KG1 (cell line): ENCODE data around the gene EPN2.

Experiments
- DNase-seq: peaks from one replicate; lab custom pipeline; 2025; lab: John Stamatoyannopoulos, UW

The EPN2 gene

DNA sequence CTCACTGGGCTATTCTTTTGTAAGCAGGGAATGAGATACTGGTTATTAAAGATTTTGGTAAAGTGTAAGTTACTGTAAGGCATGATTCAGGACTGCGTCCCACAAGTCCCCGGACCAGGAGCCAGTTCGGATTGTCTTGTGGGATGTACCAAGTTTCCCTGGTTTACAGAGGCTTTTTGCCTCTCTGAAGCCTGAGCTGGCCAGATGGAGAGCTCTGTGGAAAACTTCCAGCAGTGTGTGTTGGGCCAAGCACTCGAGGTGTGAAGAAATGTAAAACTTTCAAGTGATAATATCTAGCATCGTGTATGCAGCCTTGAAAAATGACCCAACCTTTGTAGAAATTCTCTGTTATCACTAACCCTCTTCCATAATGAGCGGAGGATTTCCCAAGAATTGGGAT is 2.4 kb downstream of the EPN2 start:
- DNase-seq: no peak

DNA sequence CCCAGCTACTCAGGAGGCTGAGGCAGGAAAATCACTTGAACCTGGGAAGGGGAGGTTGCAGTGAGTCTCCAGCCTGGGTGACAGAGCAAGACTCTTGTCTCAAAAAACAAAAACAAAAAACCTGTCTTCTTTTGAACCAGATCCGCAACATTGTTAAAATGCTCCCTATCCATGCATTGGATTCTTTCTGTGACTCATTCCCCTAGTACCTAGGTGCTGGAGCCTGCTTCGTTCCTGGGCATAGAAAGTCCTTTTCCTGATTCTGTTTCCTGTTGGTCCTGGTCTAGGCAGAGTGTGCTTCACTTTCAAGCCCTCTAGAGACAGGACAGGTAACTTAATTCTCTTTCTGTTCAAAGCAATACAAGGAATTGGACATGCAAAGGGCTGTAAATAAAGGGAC is 5.2 kb downstream of the EPN2 start:
- no peak for DNase-seq

GRCh38 chr17:19242926-19243325 is 5.8 kb downstream of the EPN2 start:
- no peak for DNase-seq

DNA sequence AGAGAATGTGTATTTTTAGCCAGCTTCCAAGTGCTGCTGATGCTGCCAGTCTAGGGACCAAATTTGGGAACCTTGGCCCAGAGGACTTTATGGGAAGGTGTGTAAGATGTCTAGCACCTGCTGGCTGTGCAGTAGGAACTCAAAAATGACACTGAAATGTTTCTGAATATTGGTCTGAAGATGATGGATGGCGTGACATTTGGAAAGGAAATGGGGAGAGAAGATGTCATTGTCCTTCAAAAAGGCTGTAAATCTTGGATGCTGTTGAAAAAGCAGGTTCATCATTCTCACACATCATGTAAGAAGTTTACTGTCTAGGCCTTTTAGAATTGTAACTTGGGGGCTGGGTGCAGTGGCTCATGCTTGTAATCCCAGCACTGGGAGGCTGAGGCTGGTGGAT is 6.7 kb downstream of the EPN2 start:
- no peak for DNase-seq

GRCh38 chr17:19244357-19244756 is 7.2 kb downstream of the EPN2 start:
- no peak for DNase-seq

DNA sequence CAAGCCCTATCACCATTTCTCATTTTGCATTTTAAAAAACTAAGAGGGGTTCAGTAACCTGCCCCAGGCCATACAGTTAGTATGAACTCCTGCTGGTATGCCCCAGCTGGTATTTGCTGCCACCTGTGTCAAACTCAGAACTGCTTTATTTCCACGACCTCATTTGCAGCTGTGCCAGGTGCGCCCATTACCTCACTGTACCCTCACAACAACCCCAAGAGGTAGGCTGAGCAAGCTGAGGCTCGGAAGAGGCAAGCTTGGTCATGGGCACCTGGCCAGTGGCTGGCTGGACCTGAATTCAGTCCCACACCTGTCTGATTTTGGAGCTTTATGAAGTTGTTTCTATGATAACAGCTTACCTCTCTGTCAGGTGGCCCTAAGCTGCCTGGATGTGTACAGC is 7.6 kb downstream of the EPN2 start:
- no peak for DNase-seq

- no peak for DNase-seq
These were observed 10.3 kb downstream of the EPN2 start for GRCh38 chr17:19247473-19247872.

DNA sequence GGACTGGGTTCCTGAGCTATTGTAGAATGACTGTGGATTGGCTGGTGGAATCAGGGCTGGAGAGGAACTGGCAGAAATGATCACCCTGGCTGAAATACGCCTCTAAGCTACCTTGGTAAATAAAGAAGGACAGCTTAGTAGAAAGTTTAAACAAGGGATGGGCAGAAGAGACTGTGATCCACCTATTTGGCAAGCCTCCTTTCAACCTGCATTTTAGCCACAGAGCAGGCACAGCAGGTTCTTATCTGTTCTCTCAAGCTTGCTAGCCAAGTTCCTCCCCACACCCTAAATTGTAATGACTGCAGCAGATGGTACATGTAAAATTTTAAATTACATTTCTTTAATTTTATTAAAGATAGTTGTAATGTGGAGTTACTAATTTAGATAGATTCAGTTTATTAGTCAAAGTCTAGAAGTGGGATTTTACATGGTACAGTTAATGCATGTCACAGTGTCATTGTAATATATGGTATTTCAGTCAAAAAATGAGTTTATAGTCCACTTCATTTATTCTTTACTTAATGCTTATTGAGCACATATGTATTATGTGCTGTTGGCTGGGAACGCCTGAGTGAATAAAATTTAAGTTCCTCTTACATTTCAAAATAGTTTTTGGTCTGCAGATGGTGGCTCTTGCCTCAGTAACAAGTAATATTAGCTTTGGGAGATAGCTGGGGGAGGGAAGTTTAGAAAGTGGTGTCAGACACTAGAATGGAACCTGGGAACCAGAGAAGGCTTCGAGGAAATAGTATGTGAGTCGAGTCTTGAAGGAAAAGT is 11.2 kb downstream of the EPN2 start:
- no peak for DNase-seq

DNA sequence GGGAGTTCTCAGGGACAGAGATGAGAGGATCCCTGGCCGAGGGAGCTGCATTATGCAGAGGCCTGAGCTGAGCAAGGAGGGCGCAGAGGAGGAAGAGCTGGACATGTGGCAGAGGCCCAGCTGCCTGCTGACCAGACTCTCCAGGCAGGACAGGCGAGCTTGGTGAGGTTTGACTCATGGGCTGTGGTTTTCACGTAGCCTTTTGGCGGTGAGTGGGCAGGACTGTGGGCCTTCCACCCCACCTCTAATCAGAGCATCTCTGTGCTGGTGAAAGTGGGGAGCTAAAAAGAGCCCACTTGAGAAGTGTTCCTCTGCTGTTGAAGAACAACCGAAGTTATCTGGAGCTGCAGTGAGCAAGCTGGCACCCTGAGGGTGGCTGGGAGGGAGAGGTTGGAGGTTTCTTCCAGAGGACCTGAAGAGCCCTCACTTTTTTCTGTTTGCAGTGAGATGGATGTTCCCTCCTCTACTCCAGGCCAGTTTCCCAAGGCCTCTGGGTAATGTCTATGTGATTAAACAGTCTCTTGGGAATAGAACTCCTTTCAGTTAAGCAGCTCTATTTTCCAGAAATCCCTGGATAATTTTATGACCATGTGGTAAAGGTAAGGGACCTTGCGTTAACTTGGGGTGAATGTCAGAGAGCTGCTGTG is 11.9 kb downstream of the EPN2 start:
- no peak for DNase-seq

DNA sequence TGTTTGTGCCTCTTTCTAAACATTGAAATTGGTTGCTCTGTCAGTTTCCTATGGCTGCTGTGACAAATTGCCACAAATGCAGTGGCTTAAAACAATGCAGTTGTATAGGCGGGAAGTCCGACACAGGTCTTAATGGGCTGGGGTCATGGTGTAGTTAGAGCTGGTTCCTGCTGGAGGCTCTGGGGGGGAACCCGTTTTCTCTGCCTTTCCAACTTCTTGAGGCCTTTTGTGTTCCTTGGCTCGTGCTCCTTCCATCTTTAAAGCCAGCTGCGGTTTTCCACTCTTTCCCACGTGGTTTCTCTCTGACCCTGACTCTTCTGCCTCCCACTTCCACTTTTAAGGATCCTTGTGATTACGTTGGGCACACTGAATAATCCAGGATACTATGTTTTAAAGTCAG is 12.5 kb downstream of the EPN2 start:
- no peak for DNase-seq

- DNase-seq: no peak
These were observed 13.4 kb downstream of the EPN2 start for GRCh38 chr17:19250421-19251173.

DNA sequence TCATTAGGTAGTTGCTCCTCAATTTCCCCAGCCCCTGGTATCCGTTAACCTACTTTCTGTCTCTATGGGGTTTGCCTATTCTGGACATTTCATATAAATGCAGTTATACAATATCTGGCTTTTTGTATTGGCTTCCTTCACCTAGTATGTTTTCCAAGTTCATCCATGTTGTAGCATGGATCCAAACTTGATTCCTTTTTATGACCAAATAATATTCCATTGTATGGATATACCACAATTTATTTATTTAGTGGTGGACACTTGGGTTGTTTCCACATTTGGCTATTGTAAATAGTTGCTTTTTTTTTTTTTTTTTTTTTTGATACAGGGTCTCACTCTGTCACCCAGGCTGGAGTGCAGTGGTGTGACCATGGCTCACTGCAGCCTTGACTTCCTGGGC is 15.9 kb downstream of the EPN2 start:
- DNase-seq: no peak

- DNase-seq: no peak
These were observed 17.5 kb downstream of the EPN2 start for GRCh38 chr17:19254651-19255050.

DNA sequence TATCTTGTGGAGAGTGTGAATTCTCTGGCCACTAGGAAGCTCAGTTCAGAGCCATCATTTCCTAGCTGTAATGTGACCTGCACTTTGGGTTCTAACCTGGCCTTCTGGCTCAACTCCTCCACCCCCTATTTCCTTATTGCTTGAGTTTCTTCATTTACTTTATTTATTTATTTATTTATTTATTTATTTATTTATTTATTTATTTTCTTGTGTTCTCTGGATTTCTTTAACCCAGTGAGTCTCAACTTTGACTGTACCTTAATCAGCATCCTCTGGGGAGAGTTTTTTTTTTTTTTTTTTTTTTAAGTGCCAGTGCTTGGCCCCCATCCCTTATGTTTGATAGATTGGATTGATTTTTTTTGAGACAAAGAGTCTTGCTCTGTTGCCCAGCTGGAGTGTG is 18.1 kb downstream of the EPN2 start:
- no peak for DNase-seq

DNA sequence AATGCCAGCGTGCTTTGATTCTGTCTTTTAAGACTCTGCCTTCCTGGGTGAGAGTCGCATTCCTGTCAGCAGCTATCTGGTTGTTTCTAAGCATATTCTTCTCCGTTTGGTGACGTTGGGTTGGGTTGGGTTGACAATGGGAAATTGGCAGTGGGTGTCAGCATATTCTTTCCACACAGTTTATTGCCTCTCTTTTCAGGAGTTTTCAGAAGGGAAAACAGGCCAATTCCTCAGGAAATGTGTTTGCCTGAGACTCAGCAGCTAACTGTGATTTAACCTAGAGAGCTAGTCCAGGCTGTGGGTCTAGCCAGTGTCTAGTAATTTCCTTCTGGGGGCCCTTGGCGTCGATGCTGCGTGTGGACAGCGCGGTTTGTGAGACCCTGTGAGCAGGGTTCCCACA is 21.2 kb downstream of the EPN2 start:
- no peak for DNase-seq

DNA sequence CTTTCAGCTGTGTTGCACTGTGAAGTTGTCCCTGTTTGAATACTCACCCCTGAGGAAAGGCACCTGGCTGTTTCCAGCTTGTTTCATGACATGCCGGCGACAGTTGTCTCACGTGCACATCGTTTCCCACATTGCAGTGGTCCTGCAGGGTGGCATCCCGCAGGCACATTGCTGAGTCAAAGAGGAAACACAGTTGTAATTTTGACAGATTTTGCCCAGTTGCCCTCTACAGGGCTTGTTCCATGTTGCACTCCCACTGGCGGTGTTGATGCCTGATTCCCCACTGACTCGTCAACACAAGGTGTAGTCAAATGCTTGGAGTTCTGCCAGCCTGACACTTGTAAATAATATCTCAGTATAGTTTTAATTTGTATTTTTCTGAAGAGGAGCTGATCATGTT is 23.8 kb downstream of the EPN2 start:
- DNase-seq: no peak

- DNase-seq: no peak
These were observed 24.3 kb downstream of the EPN2 start for GRCh38 chr17:19261426-19261825.

- no peak for DNase-seq
These were observed 25.8 kb downstream of the EPN2 start for GRCh38 chr17:19262650-19263631.

GRCh38 chr17:19263641-19264051 is 26.5 kb downstream of the EPN2 start:
- no peak for DNase-seq

- DNase-seq: no peak
These were observed 27.1 kb downstream of the EPN2 start for GRCh38 chr17:19264268-19264667.

DNA sequence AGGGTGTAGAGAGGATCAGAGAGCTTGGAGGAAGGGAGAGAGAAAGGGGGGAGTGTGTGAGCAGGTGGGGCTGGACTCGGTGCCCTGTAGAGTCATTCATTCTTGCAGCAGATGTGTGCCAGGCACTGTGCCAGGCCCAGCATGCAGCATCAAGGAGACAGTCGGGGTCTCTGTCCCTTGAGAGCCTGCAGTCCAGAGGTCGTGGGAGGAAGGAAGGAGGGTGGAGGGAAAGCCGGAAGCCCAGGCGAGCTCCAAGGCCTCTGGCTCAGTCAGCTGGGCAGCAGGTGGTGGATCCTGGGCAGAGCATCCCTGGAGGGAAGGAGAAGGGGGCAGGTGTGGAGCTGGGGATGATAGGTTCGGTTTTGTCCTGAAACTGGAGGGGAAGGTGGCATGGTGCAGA is 27.5 kb downstream of the EPN2 start:
- no peak for DNase-seq

GRCh38 chr17:19265755-19266154 is 28.6 kb downstream of the EPN2 start:
- DNase-seq: no peak
